GM23338 (cell line): Measurements from ENCODE around the gene PPP2R5E.

ENCODE experiments used
- CREB1 ChIP-seq: fragments of 250-450 bp; sonication (Bioruptor Pico); IDR thresholded peaks from 2 replicates; pipeline ENCODE4 v1.5.0; 2020; ENCODE audit warnings: low read depth, mild to moderate bottlenecking, moderate library complexity
- CTCF ChIP-seq, 2 experiments: fragments of 200-600 bp in 1 of 2; sonication (generic) in 1 of 2; conservative IDR thresholded peaks; 2 replicates each; pipeline versions ENCODE4 v1.5.1 to v1.6.1; 2016 to 2017; ENCODE audit warnings: antibody characterized with exemption in 2 of 2, low read depth in 2 of 2, mild to moderate bottlenecking in 2 of 2, moderate library complexity in 1 of 2
- EZH2 ChIP-seq: fragments of 200-600 bp; sonication (generic); IDR thresholded peaks from one replicate; pipeline ENCODE4 v1.8.0; 2017; ENCODE audit warnings: antibody characterized with exemption, mild to moderate bottlenecking, low read depth; ENCODE audit not compliant: unreplicated experiment
- EZH2phosphoT487 ChIP-seq: fragments of 200-600 bp; sonication (generic); IDR thresholded peaks from one replicate; pipeline ENCODE4 v1.8.1; 2018; ENCODE audit warnings: antibody characterized with exemption; ENCODE audit not compliant: unreplicated experiment
- JUNB ChIP-seq: IDR thresholded peaks from one replicate; pipeline ENCODE4 v1.6.1; 2016; ENCODE audit warnings: antibody characterized with exemption; ENCODE audit not compliant: unreplicated experiment
- POLR2AphosphoS5 ChIP-seq: IDR thresholded peaks from 2 replicates; pipeline ENCODE4 v1.6.1; 2016; ENCODE audit warnings: antibody characterized with exemption, low read depth
- ZNF114 ChIP-seq: fragments of 250-450 bp; sonication (Bioruptor Pico); IDR thresholded peaks from 2 replicates; pipeline ENCODE4 v1.5.0; 2020; ENCODE audit warnings: mild to moderate bottlenecking, moderate library complexity
- TF ChIP-seq, protein P1 (sequence below): IDR thresholded peaks from one replicate; pipeline ENCODE4 v1.6.1; 2018; ENCODE audit warnings: antibody characterized with exemption; ENCODE audit not compliant: unreplicated experiment
- TF ChIP-seq, protein P2 (sequence below): IDR thresholded peaks from 2 replicates; pipeline ENCODE4 v1.6.1; 2016; ENCODE audit warnings: antibody characterized with exemption

GRCh38 chr14:63413009-63413408 is 130.2 kb downstream of the PPP2R5E start:
- TF ChIP-seq EZH2, result no peak
- no peak for TF ChIP-seq CTCF (conservative IDR thresholded peaks at IDR 0.05; ENCODE audit: low read depth in 2 of 2)
- no peak for TF ChIP-seq EZH2phosphoT487
- TF ChIP-seq POLR2AphosphoS5, result no peak
- TF ChIP-seq JUNB, result no peak
- TF ChIP-seq CREB1 (CRISPR knock-in tag), result no peak
- TF ChIP-seq, protein P1, sequence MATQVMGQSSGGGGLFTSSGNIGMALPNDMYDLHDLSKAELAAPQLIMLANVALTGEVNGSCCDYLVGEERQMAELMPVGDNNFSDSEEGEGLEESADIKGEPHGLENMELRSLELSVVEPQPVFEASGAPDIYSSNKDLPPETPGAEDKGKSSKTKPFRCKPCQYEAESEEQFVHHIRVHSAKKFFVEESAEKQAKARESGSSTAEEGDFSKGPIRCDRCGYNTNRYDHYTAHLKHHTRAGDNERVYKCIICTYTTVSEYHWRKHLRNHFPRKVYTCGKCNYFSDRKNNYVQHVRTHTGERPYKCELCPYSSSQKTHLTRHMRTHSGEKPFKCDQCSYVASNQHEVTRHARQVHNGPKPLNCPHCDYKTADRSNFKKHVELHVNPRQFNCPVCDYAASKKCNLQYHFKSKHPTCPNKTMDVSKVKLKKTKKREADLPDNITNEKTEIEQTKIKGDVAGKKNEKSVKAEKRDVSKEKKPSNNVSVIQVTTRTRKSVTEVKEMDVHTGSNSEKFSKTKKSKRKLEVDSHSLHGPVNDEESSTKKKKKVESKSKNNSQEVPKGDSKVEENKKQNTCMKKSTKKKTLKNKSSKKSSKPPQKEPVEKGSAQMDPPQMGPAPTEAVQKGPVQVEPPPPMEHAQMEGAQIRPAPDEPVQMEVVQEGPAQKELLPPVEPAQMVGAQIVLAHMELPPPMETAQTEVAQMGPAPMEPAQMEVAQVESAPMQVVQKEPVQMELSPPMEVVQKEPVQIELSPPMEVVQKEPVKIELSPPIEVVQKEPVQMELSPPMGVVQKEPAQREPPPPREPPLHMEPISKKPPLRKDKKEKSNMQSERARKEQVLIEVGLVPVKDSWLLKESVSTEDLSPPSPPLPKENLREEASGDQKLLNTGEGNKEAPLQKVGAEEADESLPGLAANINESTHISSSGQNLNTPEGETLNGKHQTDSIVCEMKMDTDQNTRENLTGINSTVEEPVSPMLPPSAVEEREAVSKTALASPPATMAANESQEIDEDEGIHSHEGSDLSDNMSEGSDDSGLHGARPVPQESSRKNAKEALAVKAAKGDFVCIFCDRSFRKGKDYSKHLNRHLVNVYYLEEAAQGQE, result peak; percentile 58
- no peak for TF ChIP-seq ZNF114
- TF ChIP-seq, protein P2, sequence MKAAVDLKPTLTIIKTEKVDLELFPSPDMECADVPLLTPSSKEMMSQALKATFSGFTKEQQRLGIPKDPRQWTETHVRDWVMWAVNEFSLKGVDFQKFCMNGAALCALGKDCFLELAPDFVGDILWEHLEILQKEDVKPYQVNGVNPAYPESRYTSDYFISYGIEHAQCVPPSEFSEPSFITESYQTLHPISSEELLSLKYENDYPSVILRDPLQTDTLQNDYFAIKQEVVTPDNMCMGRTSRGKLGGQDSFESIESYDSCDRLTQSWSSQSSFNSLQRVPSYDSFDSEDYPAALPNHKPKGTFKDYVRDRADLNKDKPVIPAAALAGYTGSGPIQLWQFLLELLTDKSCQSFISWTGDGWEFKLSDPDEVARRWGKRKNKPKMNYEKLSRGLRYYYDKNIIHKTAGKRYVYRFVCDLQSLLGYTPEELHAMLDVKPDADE, result no peak
